Measurements from ENCODE around the gene DLL1.

Gene DLL1

DNA sequence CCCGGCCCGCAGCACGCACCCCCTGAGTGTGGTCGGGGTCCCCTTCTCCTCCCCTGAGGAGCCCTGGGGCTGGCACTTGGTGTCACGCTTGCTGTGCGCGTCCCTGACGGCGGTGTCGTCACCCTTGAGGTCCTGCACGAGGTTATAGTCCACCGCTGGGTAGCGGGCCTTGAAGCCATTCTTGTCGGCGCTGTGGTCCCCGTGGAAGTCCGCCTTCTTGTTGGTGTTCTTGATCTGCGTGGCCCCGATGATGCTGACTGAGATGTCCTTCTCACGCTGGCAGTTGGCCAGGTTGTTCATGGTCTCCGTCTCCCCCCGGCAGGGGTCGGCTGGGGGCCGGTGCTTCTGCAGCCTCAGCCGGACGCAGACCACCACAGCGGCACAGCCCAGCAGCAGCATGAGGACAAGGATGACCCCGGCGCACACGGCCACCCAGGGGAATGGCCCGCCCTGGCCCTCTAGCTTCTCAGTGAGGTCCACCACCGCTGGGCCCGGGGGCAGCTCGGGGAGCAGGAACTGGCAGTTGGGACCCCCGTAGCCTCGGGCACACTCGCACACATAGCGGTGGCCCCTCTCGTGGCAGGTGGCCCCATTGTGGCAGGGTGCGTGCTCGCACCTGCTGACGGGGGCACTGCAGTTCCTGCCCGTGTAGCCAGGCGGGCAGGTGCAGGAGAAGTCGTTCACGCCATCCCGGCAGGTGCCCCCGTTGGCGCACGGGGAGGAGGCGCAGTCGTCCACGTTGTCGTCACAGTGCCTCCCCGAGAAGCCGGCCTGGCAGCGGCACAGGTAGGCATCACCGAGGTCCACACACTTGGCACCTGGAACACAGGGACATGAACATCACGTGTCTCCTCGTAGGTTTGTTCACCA is 7.4 kb downstream of the DLL1 start:
- no peak for DNase-seq (ENCODE audit: low spot score)

DNA sequence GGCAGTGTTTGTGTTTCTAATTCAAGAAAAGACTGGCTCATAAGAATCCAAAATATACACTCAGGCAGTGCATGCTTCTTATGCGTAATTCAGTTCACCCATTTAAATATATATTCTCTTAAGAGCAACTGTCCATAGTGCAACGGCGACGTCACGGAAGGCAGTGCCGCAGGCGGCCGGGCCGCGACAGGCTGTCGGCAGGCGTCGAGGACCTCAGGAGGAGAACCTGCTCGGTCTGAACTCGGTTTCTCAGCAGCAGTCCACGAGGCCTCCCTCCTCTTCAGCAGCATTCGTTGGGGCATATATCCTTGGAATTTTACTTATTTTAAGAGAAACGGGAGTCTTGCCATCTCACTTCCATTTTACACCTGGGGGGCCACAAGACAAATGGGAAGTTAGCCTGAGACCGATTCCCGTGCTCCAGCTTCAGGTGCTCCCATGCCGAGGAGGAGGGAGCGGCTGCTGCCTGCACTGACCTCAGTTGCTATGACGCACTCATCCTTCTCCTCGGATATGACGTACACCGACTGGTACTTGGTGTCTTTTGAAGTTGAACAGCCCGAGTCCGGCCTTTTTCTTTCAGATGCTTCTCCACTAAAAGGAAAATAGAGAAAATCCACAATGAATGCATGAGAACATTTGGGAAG is 8.2 kb downstream of the DLL1 start:
- no peak for DNase-seq (ENCODE audit: low spot score)

DNA sequence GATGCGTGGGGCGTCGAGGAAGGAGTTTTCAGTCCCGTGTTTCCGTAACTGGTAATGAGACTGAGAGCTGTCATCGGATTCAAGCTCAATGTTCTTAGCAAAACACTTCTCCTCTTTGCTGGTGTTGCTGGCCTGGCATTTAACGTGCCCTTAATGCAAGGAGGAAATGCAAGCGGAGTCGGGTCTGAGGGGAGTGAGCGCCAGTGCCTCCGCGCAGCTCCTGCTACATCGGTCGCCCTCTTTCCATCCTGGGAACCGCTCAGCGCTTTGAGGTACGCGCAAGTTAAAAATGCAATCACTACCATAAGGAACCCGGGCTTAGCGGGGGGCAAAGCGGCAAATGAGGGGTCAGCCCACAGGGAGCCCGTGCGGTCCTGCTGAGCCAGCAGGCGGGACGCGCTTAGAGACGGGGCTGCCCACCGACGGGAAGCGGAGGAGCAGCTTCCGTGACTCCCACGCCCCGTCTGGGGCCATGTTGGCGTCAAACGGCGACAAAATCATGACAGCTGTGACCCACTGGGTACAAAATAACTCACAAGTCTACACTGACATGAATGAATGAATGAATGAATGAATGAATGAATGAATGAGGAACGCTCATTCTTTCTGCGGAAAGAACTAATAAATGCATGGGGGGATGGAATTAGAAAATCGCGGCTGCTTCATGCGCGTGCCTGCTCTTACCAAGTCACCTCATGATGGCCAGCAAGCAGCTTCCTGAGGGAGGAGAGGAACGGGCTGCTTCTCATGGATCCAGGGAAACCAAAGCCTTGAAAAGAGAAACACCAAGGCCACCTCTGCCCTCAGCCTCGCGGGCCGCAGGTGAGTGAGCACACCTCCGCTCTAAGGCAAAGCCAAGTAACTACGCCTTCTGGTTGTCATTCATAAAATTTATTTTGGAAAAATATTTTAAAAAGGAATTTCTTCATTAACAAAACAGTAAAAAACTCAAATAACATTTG is 9.3 kb downstream of the DLL1 start:
- DNase-seq (ENCODE audit: low spot score), result no peak

DNA sequence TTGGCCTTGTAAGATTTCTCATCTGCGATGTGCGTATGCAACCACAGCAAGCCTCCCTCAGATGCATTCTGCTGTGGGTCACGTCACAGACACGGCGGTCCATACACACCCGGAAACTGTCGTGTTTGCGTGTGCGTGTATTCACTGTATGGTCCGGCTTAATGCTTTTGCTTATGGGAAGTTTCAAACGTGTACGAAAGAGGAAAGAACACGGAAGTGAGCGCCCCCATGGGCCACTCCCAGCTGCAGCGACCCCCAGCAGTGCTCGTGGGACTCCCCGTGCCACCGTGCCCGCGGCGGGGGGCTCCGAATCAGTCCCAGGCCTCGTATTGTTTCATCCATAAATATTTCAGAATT is 10.2 kb downstream of the DLL1 start:
- DNase-seq (ENCODE audit: low spot score), result no peak

DNA sequence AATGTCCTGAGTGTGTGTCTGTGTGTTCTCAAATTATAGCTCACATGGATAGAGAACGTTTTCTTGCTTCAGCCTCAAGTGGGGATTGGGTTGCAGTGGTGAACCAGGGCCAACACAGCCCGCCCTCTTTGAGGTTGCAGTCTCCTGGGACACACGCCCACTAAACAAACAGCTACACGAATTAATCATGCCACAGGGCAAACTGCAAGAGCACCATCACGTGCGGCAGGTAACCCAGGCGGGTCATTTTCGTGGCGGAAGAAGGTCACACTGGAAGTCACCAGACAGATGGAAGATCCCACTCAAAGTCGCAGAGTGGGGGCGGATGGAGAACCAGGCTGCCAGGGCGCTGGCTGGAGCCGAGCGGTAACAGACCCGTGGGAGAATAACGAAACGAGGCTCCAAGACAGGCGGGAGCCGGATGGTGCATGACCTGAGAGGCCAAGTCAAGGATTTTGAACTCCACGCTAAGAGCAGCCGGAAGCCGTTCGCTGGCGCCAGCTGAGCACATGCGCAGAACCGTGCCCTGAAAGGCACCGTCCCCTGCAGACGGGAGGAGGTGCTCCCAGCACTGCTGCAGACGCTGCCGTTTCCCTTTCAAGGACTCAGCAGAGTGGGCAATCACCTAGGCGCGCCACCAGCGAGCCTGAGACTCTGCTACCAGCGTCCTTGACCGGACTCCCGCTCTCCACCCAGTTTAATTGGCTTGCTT is 10.7 kb downstream of the DLL1 start:
- no peak for DNase-seq (ENCODE audit: low spot score)

DNA sequence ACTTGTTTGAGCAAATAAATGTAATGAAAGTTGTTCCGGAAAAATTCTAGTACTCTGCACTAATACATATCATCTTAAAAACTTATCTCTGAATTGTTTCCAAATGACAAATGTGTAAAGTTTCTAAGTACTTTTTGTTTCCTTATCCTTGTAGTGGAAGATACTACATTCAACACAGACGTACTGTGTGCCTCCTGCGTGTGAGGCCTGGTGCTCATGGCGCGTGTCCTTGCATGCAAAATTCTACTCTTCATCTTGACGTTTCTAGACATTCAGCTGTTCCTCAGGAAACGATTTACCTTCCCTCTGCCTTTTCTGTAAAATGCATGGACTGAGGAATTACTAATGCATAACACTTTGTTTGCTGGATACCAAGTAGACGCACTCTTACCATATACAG is 11.5 kb downstream of the DLL1 start:
- DNase-seq (ENCODE audit: low spot score), result no peak

DNA sequence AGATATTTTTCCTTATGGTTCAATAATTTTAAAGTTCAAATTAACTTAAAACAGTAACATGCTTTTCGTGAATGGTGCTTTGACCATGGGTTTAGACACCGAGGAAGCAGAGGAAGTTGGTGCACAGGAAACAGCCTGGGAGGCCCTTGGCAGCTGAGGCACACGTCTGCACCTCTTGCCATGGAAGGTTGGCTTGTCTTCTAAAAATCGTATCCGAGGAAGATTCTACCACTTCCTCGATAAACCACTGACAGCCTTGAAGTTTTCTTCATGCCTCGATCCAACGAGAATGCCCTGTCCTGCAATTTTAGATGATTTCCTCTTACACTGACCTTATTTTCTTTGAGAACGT is 12.2 kb downstream of the DLL1 start:
- DNase-seq (ENCODE audit: low spot score), result no peak

DNA sequence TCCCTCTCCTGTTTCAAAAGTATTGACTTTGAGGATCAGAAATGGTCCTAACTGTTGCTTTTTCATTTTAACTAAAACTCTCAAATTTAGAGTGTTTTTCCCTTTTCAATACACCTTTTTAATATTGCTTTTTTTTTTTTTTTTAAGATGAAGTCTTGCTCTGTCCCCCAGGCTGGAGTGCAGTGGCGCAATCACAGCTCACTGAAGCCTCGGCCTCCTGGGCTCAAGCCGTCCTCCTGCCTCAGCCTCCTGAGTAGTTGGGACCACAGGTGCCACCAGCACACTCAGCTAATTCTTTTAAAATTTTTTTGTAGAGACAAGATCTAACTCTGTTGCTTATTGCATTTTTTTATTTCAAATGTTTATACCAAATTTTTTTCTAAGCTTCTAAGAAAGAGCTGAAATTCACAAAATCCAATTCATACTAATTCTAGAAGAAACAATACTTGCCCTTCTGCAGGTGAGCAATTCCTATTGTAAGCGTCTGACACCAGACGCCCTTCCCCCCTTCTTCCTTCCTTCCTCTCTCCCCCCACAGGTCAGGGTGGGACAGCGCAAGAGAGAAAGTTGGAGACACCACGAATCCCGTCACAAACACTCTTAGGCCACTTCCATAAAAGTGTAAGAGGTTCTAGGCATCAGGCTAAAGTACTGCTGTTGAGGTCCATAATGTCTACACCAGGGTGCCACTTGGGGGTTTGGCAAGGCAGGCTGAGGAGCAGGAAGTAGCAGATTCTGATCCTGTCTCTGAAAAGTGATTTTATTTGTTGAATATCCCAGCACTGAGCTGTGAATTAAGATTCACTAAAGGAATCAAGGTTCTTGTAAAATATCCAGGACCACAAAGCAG is 12.8 kb downstream of the DLL1 start:
- no peak for DNase-seq (ENCODE audit: low spot score)

DNA sequence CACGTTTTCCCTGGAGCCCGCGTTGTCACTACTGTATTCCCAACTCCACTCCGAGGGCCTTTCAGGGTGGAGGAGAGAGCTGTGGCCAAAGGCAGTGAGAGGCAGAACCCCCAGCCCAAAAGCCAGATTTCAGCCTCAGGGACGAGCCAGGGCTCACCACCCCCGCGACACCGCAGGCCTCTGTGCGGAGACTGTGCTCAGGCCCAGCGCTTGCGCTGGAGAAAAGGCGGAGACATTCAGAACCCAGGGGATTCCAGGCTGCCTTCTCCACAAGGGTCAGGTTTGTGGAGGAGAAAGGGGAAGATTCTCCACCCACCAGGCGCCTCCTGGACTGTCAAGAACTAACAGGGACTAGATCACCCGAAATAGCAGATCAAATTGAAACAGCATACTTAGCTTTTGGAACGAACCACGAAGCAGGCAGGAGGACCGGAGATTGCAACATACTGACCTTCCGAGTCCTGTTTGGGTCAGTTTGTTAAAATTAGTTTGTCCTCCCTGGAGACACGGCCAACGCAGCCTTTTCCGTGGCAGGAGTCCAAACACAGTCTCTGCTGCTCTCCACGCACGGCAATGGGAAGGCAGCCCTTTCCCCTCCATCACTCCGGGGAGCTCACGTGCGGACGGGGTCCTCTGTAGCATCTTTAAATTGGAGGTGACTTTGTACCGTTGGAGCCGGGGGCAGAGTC is 14.4 kb downstream of the DLL1 start:
- no peak for DNase-seq (ENCODE audit: low spot score)

DNA sequence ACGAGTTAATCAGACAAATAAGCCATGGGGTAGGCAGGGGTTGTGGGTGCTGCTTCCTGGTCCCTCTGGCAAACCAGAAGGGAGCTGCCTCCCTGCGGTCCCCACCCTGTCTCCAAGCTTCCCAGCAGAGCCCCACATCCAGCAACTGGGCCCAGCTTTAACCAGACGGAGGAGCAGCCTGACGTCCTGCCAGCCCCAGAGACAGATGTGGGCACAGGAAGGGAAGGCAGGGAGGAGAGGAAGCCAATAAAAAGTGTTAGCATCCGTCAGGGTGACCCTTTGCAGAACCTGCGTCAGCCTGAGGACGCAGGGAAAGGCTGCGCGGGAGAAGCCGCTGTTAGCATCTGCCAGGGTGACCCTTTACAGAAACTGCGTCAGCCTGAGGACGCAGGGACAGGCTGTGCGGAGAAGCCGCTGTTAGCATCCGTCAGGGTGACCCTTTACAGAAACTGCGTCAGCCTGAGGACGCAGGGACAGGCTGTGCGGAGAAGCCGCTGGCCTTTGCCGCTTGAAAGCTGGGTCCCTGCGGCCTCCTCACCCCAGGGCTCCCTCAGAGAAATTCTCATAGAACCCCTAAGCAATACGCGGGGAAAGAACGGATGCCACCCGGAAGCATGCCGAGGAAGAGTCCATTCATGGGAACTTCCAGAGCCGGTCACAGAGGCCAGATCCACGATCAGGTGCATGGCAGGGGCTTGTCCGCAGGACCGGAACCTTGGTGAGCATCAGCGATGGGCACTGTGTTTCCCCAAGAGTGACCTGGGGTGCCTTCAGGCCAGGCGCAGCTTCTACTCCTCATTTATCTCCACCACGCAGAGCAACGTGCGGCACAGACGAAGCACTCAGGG is 15.9 kb downstream of the DLL1 start:
- no peak for DNase-seq (ENCODE audit: low spot score)

DNA sequence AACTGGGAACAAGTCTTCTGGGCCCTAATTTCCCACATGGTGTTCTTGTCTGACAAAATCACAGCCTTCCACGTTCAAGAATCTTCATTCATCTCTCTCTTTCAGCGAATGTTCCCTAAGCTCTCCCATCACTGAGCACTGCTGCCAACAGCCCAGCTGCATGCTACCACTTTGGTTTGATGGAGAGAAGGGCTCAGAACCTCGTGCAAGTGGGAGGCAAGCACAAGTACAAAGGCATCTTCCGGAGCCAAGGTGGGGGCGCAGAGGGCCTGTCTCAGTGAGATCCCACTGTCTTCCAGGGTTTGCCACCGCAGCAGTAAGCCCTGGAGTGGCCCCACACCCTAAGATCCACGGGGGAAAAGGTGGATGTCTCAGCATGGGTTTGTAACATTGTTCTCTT is 17.2 kb downstream of the DLL1 start:
- DNase-seq (ENCODE audit: low spot score), result no peak

DNA sequence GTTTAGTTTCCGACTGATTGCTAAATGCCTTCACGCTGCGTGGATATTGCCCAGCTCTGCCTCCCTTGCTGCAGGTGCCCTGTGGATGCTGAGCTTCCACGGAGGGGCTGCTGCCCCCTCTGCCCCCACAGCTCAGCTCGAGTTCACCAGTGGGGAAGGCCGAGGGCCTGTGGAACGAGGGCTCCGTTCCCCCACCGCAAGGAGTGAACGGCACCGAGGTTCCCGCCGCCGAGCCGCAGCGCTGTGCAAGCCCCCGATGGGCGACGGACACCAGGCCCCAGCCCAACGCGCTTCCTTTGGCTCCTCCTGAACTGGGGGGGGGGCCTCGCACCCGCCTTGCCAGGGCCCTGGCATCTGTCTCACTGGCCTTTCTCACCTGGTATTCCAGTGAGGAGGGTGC is 17.7 kb downstream of the DLL1 start:
- no peak for DNase-seq (ENCODE audit: low spot score)

DNA sequence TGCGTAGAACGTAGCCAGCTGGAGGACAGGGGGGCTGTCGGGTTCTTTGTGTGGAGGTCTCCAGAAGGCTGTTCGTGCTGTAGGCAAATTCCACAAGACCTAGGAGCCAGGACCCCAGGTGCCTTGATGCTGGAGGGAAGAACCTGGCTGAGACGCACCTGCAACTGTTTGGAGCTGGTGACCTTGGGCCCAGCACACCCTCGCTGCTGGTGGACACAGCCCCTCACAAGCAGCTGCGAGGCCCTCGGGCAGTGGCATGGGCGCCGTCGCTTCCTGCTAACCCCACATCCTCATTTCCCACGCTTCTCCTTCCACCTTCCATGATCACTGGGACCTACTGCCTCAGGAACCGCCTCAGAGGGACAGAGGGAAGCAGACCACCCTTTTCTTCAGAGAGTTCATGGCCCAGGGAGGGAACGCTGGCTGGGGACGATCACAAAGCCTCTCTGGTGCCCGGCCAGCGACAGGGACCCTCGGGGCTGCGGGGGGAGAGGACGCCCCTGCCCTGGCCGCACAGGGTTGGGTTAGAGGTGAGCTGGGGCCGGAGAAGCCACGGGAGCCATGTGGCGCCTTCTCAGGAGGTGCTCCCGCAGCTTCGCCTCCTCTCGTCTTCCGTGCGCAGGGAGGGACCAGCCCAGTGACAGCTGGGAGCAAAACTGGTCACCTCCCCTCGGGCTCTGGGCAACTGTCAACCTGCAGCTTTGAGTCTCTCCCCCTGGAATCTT is 18.4 kb downstream of the DLL1 start:
- no peak for DNase-seq (ENCODE audit: low spot score)

DNA sequence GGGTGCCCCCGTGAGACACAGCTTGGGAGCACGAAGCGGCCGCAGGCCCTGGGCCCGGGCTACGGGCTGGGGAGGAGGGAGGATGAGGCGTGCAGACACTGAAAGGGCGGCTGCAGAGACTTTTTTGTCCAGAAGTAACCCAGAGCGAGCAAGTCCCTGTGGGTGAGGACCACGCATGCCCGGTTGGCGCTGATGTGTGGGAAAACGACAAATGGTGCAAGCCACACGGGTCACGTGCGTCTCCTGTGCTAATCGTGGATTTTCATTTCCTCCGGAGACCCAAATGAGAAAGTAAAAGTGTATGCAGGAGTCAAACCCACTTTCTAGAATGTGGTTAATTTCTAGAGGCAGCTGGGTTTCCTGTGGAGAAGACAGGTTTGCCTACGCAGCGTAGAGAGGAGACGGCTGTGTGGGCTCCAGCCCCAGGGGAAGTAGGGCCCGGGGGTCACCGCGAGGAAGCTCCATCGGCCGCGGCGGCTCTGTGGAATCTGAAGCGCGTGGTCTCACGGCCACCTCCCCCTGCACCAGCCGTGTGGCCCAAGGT is 19.0 kb downstream of the DLL1 start:
- no peak for DNase-seq (ENCODE audit: low spot score)

DNA sequence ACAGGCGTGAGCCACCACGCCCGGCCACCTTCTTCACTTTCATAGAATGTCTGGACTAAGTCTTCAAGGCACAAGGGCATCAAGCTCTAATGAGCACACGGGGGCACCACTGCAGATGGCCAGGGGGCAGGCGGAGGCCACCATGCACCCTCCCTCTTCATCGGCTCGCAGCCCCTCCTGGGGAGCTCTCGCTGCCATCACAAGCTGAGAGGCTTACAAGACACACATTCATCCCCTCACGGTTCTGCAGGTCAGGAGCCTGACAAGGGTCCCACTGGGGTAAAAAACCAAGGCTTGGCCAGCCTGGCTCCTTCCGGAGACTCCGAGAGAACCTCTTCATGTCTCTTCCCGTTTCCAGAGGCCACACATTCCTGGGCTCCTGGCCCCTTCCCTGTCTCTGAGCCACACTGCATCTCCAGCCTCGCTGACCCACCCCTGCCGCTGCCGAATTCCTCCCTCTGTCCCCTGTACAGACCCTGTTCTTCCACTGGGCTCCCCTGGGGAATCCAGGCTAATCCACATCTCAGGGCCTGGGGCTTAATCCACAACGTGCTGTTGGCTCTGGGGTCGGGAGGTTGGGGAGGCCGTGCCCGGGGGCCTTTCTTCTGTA is 19.8 kb downstream of the DLL1 start:
- no peak for DNase-seq (ENCODE audit: low spot score)

DNA sequence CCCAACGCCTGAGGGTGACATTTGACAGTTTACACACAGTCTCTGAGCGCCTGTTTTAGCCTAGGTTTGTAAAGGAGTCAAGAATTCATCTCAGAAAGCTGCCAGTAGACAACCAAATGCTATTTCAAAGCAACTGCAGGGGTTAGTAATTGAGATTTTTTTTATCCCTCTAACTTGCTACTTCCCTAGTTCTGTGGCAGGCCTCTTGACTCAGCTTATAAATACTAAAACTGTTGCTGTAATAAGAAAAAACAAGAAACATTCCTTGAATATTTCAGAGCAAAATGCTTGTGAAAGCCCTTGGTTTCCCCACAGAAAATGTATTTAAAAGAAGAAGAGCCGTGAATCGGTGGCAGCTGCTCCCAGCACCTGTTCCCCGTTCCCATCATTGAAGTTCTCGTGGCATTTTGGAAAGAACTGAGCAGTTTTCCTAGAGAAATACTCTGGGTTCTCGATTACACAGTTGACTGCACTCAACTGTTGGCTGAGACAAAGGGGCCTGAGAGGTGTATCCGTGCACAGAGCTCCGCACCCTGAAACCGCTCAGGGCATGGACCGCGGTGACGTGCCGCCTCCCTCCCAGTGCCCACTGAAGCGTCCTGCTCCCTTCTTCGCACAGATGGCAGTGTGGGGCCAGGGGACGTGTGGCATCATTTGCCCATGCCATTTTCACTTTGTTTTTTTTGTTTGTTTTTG is 20.9 kb downstream of the DLL1 start:
- no peak for DNase-seq (ENCODE audit: low spot score)

DNA sequence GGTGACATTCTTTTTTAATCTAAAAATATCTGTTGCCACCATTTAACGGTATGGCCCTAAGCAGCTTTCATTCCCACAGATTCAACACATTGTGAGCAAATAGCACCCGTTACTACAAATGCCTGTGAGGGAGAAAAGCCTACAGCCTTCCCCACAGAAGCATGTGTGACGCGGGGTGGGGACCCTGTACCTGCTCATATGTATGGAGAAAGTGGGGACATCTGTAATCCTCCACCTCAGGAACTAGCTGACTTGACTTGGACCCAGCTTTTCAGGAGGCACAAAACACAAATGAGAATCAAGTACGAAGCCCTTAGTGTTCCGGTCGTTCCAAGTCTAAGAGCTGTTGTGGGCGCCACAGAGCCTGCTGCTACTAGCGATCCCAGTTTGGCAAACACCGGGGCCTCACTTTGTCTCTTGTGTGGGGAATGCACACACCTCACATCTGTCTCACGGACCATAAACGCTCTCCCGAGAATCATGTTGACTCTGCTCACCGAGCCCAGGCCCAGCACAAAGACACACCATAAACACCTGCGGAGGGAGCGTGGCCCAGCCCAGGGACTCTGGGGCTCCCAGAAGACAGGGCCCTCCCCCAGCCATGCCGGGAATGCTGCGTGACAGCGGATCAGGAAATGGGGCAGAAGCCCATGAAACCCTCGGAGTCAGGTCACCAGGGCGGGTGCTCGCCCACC is 21.6 kb downstream of the DLL1 start:
- no peak for DNase-seq (ENCODE audit: low spot score)

Measured in ecto neural progenitor cell (in vitro differentiated cells).